ENCODE results near the gene TTC24.

DNA sequence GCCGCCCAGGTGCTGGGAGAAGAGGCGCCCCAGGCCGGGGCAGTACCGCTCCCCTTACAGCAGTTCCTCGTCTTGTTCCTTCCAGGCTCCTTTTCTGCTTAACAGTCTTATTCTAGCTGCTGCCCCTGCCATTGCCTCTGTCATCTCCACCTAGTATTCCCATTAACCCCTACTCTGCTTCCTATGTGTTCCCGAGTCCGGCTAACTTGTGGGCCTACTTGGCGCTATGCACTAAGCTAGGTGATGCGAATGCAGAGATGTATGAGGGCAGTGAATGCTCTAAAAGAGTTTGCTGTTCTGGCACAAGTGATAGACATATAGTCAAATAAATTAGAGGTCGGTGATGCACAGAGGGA lies 6.9 kb upstream of the TTC24 start:
- no peak for TF ChIP-seq GATA2 (IDR thresholded peaks at IDR 0.05; ENCODE audit: low read depth, low read length)
- no peak for TF ChIP-seq GATA3 (IDR thresholded peaks at IDR 0.05; ENCODE audit: low read depth, low read length)
